HCT116 (cell line): Measurements from ENCODE around the gene L3HYPDH. TPM values are rescaled to one million over a fixed set of nuclear protein-coding genes. Genes with fewer than 3 reads are reported as not detected.

Experiments
- ATAC-seq: fragments of 200-7000 bp; cut with Tn5 transposase; 2 replicates; pipeline ENCODE4 v1.9.1; 2020; ENCODE audit warnings: mild to moderate bottlenecking, moderate library complexity
- BruUV-seq: library from RNA; stranded (reverse); fragments of 400-500 nt; replicated peaks from 2 replicates; lab custom pipeline; 2021; lab: Mats Ljungman, UMichigan
- CTCF ChIA-PET: fragments of 300-600 bp; sonication (Branson Sonifier 250); formaldehyde crosslinking; loops from one replicate; lab custom pipeline; 2021; ENCODE audit warnings: antibody characterized with exemption; lab: Charles Lee
- POLR2A ChIA-PET: fragments of 300-600, 350-600 bp; sonication (Branson Sonifier 250); formaldehyde crosslinking; loops from one replicate; lab custom pipeline; 2021; ENCODE audit warnings: antibody characterized with exemption; lab: Charles Lee
- RAD21 ChIA-PET, 2 experiments: fragments of 300-600 bp; sonication (Branson Sonifier 250); formaldehyde crosslinking; loops; one replicate each; lab custom pipeline; 2023; ENCODE audit warnings: low total read pairs in 2 of 2; ENCODE audit not compliant: uncharacterized antibody in 2 of 2, unreplicated experiment in 2 of 2, low non-redundant PET in 1 of 2; lab: Charles Lee
- DNase-seq: peaks from one replicate; pipeline ENCODE4 v3.0.0-alpha.2; 2010; ENCODE audit warnings: low read depth, low spot score
- H2AFZ ChIP-seq: fragments of 200-600 bp; shearing (Covaris generic), sonication (generic); 2 replicates; pipeline ENCODE4 v1.6.1; 2017; ENCODE audit warnings: low read depth, mixed run types, mixed read lengths, antibody characterized with exemption, low read length; ENCODE audit not compliant: poor library complexity, severe bottlenecking
- H3K27ac ChIP-seq: 2 replicates; pipeline ENCODE4 v1.5.1; 2012; ENCODE audit warnings: low read depth, low read length
- H3K27me3 ChIP-seq: fragments of 200-600 bp; sonication (generic); 2 replicates; pipeline ENCODE4 v1.6.1; 2016; ENCODE audit warnings: mixed run types, low read length, mixed read lengths; ENCODE audit not compliant: insufficient read depth
- H3K36me3 ChIP-seq, 2 experiments: fragments of 200-500 bp in 1 of 2; fragments of 200-600 bp in 1 of 2; sonication (Bioruptor generic) in 1 of 2; sonication (generic) in 1 of 2; 2 replicates each; pipeline versions ENCODE4 v1.5.1 to v1.6.1; 2014 to 2016; ENCODE audit warnings: low read length in 2 of 2, inconsistent platforms in 1 of 2, mixed read lengths in 1 of 2, mixed run types in 1 of 2; ENCODE audit not compliant: insufficient read depth in 2 of 2, control insufficient read depth in 1 of 2
- H3K4me1 ChIP-seq, 2 experiments: fragments of 200-600 bp in 1 of 2; sonication (generic) in 1 of 2; 2 replicates each; pipeline versions ENCODE4 v1.5.1 to v1.6.1; 2012 to 2017; ENCODE audit warnings: low read length in 2 of 2, inconsistent platforms in 1 of 2, mild to moderate bottlenecking in 1 of 2, mixed read lengths in 1 of 2, mixed run types in 1 of 2, moderate library complexity in 1 of 2; ENCODE audit not compliant: insufficient read depth in 2 of 2, control insufficient read depth in 1 of 2
- H3K4me2 ChIP-seq: fragments of 200-600 bp; sonication (generic); 2 replicates; pipeline ENCODE4 v1.6.1; 2017; ENCODE audit warnings: mixed run types, low read length, mixed read lengths
- H3K4me3 ChIP-seq, 2 experiments: fragments of 200-600 bp in 1 of 2; sonication (generic) in 1 of 2; replicated peaks in 1 of 2; 2 replicates each; pipeline ENCODE4 v1.5.1; 2011 to 2016; ENCODE audit warnings: low read length in 2 of 2, control low read depth in 1 of 2, low read depth in 1 of 2, mild to moderate bottlenecking in 1 of 2, mixed read lengths in 1 of 2, mixed run types in 1 of 2
- H3K79me2 ChIP-seq: fragments of 200-600 bp; sonication (generic); 2 replicates; pipeline ENCODE4 v1.6.1; 2017; ENCODE audit warnings: mild to moderate bottlenecking, mixed run types, low read length, moderate library complexity, mixed read lengths; ENCODE audit not compliant: insufficient read depth
- H3K9ac ChIP-seq: fragments of 200-600 bp; sonication (generic); 2 replicates; pipeline ENCODE4 v1.6.1; 2016; ENCODE audit warnings: low read length, mixed read lengths
- H3K9me2 ChIP-seq: fragments of 200-600 bp; sonication (generic), shearing (Covaris generic); 2 replicates; pipeline ENCODE4 v1.6.1; 2017; ENCODE audit warnings: mixed run types, mild to moderate bottlenecking, moderate library complexity; ENCODE audit not compliant: insufficient read depth
- H3K9me3 ChIP-seq, 2 experiments: fragments of 200-500 bp in 1 of 2; fragments of 200-600 bp in 1 of 2; sonication (Bioruptor generic) in 1 of 2; sonication (generic) in 1 of 2; 2 replicates each; pipeline ENCODE4 v1.6.1; 2014 to 2017; ENCODE audit warnings: low read length in 2 of 2, mixed read lengths in 2 of 2, inconsistent platforms in 1 of 2, low read depth in 1 of 2, mild to moderate bottlenecking in 1 of 2, mixed run types in 1 of 2, moderate library complexity in 1 of 2; ENCODE audit not compliant: control insufficient read depth in 1 of 2, insufficient read depth in 1 of 2
- H4K20me1 ChIP-seq: fragments of 200-600 bp; sonication (generic), shearing (Covaris generic); 2 replicates; pipeline ENCODE4 v1.6.1; 2017; ENCODE audit warnings: mixed run types, mild to moderate bottlenecking, moderate library complexity; ENCODE audit not compliant: insufficient read depth
- CEBPB ChIP-seq: IDR thresholded peaks from 2 replicates; pipeline ENCODE4 v1.6.1; 2012; ENCODE audit warnings: low read depth
- EZH2phosphoT487 ChIP-seq: fragments of 200-600 bp; IDR thresholded peaks from 2 replicates; pipeline ENCODE4 v1.6.1; 2018; ENCODE audit warnings: antibody characterized with exemption, borderline replicate concordance
- JUND ChIP-seq: IDR thresholded peaks from 2 replicates; pipeline ENCODE4 v1.6.1; 2012
- POLR2A ChIP-seq: IDR thresholded peaks from 2 replicates; pipeline ENCODE4 v1.7.0; 2011; ENCODE audit warnings: borderline replicate concordance; ENCODE audit not compliant: insufficient read depth, insufficient read length; ENCODE audit errors: extremely low read depth
- POLR2AphosphoS5 ChIP-seq: IDR thresholded peaks from 2 replicates; pipeline ENCODE4 v1.6.1; 2011; ENCODE audit warnings: mild to moderate bottlenecking, low read depth, low read length, moderate library complexity
- YY1 ChIP-seq: IDR thresholded peaks from 2 replicates; pipeline ENCODE4 v1.6.1; 2011; ENCODE audit warnings: low read length, low read depth, moderate library complexity, mild to moderate bottlenecking; ENCODE audit not compliant: insufficient replicate concordance; ENCODE audit errors: extremely low read depth
- ZNF274 ChIP-seq: fragments of 200-500 bp; sonication (Bioruptor generic); IDR thresholded peaks from 2 replicates; pipeline ENCODE4 v1.6.1; 2014; ENCODE audit warnings: mild to moderate bottlenecking, low read depth, low read length, inconsistent platforms
- intact Hi-C: fragments of 100-400 bp; cut with micrococcal nuclease; formaldehyde crosslinking; loops from 2 replicates; pipeline ENCODE4 v1.10.0; 2022
- total RNA-seq: library from RNA; stranded (reverse); gene quantifications from one replicate; pipeline ENCODE4 v1.2.1, GENCODE V29; 2021; ENCODE audit not compliant: unreplicated experiment
- TF ChIP-seq, protein P1 (sequence below), 3 experiments: fragments of 200-600 bp in 1 of 3; sonication (generic) in 1 of 3; IDR thresholded peaks in 2 of 3; conservative IDR thresholded peaks in 1 of 3; 2 replicates each; pipeline ENCODE4 v1.5.1; 2012 to 2017; ENCODE audit warnings: low read depth in 2 of 3, low read length in 2 of 3, antibody characterized with exemption in 1 of 3, borderline replicate concordance in 1 of 3, control low read depth in 1 of 3, mild to moderate bottlenecking in 1 of 3, mixed read lengths in 1 of 3, mixed run types in 1 of 3, moderate library complexity in 1 of 3; ENCODE audit not compliant: insufficient read depth in 1 of 3
- TF ChIP-seq, protein P2 (sequence below): IDR thresholded peaks from 2 replicates; pipeline ENCODE4 v1.6.1; 2011; ENCODE audit warnings: mild to moderate bottlenecking, low read length, moderate library complexity; ENCODE audit not compliant: insufficient replicate concordance; ENCODE audit errors: extremely low read depth

L3HYPDH gene
- total RNA-seq, 1 experiment from 2014 or later, result 19.5 TPM

DNA sequence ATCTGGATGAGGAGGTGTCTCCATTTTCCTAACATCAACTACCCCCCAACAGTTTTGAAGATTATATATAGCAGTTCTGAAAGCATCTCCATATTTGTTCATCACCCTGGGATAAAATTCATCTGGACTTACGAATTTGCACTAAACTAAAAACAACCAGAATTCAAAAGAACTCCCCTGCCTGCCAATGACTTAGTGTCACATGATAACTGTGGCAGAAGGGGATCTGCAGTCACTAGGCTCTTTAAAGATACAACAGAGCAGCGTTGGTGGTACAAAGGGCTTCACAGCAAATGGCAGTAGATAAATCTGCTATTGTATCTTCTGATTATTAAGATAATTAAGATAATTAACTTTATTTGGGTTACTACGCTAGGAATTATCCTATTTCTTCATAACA, 49.1 kb downstream of the L3HYPDH start:
- Histone ChIP-seq H3K27me3 (no peaks in the 10 kb centered on the region), H3K27ac (no peak overlapping the region), H3K4me3 (no peak overlapping the region), H3K36me3 (no peaks in the 10 kb centered on the region), H2AFZ (no peak overlapping the region), H3K4me2 (no peak overlapping the region), H3K4me1 (peaks cover 4 to 7% of the 10 kb centered on the region in 2 experiments; a peak in 1 of 4 replicates), H3K9me2 (no peaks in the 10 kb centered on the region), H3K79me2 (no peaks in the 10 kb centered on the region), H4K20me1 (no peaks in the 10 kb centered on the region), H3K9ac (no peak overlapping the region), H3K9me3 (no peaks in the 10 kb centered on the region)
- CTCF ChIA-PET, result no interaction called here
- RAD21 ChIA-PET, result no interaction called here
- BruUV-seq, result no TSS peak
- intact Hi-C loops, result no loop called here
- TF ChIP-seq ZNF274, result no peak
- no peak for TF ChIP-seq JUND
- no peak for TF ChIP-seq EZH2phosphoT487
- ATAC-seq (no peak), DNase-seq (no peak)
- POLR2A ChIA-PET, result no interaction called here

DNA sequence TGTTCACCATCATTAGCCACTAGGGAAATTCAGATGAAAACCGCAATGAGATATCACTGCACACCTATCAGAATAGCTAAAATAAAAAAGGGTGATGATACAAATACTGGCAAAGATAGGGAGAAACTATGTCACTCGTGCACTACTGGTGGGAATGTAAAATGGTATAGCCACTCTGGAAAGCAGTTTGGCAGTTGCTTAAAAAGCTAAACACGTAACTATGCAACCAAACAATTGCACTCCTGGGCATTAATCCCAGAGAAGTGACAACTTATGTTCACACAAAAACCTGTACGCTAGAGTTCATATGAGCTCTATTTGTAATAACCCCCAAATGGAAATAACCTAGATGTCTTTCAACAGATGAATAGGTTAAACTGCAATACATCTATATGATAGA, 54.4 kb downstream of the L3HYPDH start:
- ATAC-seq, result no peak
- intact Hi-C loops, result no loop called here
- POLR2A ChIA-PET, result no interaction called here
- Histone ChIP-seq H3K9me2 (no peaks in the 10 kb centered on the region), H4K20me1 (no peaks in the 10 kb centered on the region), H3K9me3 (no peaks in the 10 kb centered on the region), H3K9ac (no peak overlapping the region), H3K79me2 (no peaks in the 10 kb centered on the region), H3K4me2 (no peak overlapping the region), H3K27me3 (no peaks in the 10 kb centered on the region), H3K36me3 (no peaks in the 10 kb centered on the region), H3K4me1 (peaks cover 4 to 9% of the 10 kb centered on the region in 2 experiments; a peak in 3 of 4 replicates), H3K4me3 (no peak overlapping the region), H3K27ac (no peak overlapping the region), H2AFZ (no peak overlapping the region)
- no peak for DNase-seq
- no TSS peak for BruUV-seq
- TF ChIP-seq POLR2AphosphoS5 (no peak), POLR2A (no peak), YY1 (no peak), JUND (no peak), ZNF274 (no peak), CEBPB (no peak)
- TF ChIP-seq, protein P1, sequence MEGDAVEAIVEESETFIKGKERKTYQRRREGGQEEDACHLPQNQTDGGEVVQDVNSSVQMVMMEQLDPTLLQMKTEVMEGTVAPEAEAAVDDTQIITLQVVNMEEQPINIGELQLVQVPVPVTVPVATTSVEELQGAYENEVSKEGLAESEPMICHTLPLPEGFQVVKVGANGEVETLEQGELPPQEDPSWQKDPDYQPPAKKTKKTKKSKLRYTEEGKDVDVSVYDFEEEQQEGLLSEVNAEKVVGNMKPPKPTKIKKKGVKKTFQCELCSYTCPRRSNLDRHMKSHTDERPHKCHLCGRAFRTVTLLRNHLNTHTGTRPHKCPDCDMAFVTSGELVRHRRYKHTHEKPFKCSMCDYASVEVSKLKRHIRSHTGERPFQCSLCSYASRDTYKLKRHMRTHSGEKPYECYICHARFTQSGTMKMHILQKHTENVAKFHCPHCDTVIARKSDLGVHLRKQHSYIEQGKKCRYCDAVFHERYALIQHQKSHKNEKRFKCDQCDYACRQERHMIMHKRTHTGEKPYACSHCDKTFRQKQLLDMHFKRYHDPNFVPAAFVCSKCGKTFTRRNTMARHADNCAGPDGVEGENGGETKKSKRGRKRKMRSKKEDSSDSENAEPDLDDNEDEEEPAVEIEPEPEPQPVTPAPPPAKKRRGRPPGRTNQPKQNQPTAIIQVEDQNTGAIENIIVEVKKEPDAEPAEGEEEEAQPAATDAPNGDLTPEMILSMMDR (IDR thresholded peaks at IDR 0.05 in 2 of 3, conservative IDR thresholded peaks at IDR 0.05 in 1 of 3; ENCODE audit: borderline replicate concordance in 1 of 3, insufficient read depth in 1 of 3, low read depth in 2 of 3, low read length in 2 of 3), result no peak
- TF ChIP-seq, protein P2, sequence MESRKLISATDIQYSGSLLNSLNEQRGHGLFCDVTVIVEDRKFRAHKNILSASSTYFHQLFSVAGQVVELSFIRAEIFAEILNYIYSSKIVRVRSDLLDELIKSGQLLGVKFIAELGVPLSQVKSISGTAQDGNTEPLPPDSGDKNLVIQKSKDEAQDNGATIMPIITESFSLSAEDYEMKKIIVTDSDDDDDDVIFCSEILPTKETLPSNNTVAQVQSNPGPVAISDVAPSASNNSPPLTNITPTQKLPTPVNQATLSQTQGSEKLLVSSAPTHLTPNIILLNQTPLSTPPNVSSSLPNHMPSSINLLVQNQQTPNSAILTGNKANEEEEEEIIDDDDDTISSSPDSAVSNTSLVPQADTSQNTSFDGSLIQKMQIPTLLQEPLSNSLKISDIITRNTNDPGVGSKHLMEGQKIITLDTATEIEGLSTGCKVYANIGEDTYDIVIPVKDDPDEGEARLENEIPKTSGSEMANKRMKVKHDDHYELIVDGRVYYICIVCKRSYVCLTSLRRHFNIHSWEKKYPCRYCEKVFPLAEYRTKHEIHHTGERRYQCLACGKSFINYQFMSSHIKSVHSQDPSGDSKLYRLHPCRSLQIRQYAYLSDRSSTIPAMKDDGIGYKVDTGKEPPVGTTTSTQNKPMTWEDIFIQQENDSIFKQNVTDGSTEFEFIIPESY, result no peak
- CTCF ChIA-PET, result no interaction called here
- RAD21 ChIA-PET, result no interaction called here
